ENCODE measurements around the gene POU3F1.

- TF ChIP-seq PRDM1 (tag by site-specific recombination; IDR thresholded peaks at IDR 0.05): no peak
- no peak for TF ChIP-seq ZFP37 (tag by site-specific recombination; IDR thresholded peaks at IDR 0.05)
- TF ChIP-seq CTCF (tag by site-specific recombination; IDR thresholded peaks at IDR 0.05): no peak
- no peak for TF ChIP-seq ZNF362 (tag by site-specific recombination; IDR thresholded peaks at IDR 0.05)
- no peak for TF ChIP-seq ZNF558 (tag by site-specific recombination; IDR thresholded peaks at IDR 0.05)
- TF ChIP-seq ZNF623 (tag by site-specific recombination; IDR thresholded peaks at IDR 0.05): no peak
- no peak for TF ChIP-seq ZSCAN18 (tag by site-specific recombination; IDR thresholded peaks at IDR 0.05)
- TF ChIP-seq ZNF670 (tag by site-specific recombination; IDR thresholded peaks at IDR 0.05; ENCODE audit: low read depth): no peak
- no peak for TF ChIP-seq ZNF274 (IDR thresholded peaks at IDR 0.05; ENCODE audit: low read length)
- TF ChIP-seq ZNF274 (tag by site-specific recombination; IDR thresholded peaks at IDR 0.05; ENCODE audit: borderline replicate concordance): no peak
Observed at GRCh38 chr1:38037221-38037939, 9.2 kb downstream of the POU3F1 start.
